HCT116 (cell line): ENCODE data around the gene CPED1. TPM values are rescaled to one million over a fixed set of nuclear protein-coding genes. Genes with fewer than 3 reads are reported as not detected.
A peak's percentile ranks its signal among the peaks of the same experiment; 100 is the strongest.

Experiments
- ATAC-seq: fragments of 200-7000 bp; cut with Tn5 transposase; 2 replicates; pipeline ENCODE4 v1.9.1; 2020; ENCODE audit warnings: mild to moderate bottlenecking, moderate library complexity
- BruUV-seq: library from RNA; stranded (reverse); fragments of 400-500 nt; replicated peaks from 2 replicates; lab custom pipeline; 2021; lab: Mats Ljungman, UMichigan
- CTCF ChIA-PET: fragments of 300-600 bp; sonication (Branson Sonifier 250); formaldehyde crosslinking; loops from one replicate; lab custom pipeline; 2021; ENCODE audit warnings: antibody characterized with exemption; lab: Charles Lee
- POLR2A ChIA-PET: fragments of 300-600, 350-600 bp; sonication (Branson Sonifier 250); formaldehyde crosslinking; loops from one replicate; lab custom pipeline; 2021; ENCODE audit warnings: antibody characterized with exemption; lab: Charles Lee
- RAD21 ChIA-PET, 2 experiments: fragments of 300-600 bp; sonication (Branson Sonifier 250); formaldehyde crosslinking; loops; one replicate each; lab custom pipeline; 2023; ENCODE audit warnings: low total read pairs in 2 of 2; ENCODE audit not compliant: uncharacterized antibody in 2 of 2, unreplicated experiment in 2 of 2, low non-redundant PET in 1 of 2; lab: Charles Lee
- DNase-seq: peaks from one replicate; pipeline ENCODE4 v3.0.0-alpha.2; 2010; ENCODE audit warnings: low read depth, low spot score
- H2AFZ ChIP-seq: fragments of 200-600 bp; shearing (Covaris generic), sonication (generic); 2 replicates; pipeline ENCODE4 v1.6.1; 2017; ENCODE audit warnings: low read depth, mixed run types, mixed read lengths, antibody characterized with exemption, low read length; ENCODE audit not compliant: poor library complexity, severe bottlenecking
- H3K27ac ChIP-seq: 2 replicates; pipeline ENCODE4 v1.5.1; 2012; ENCODE audit warnings: low read depth, low read length
- H3K27me3 ChIP-seq: fragments of 200-600 bp; sonication (generic); 2 replicates; pipeline ENCODE4 v1.6.1; 2016; ENCODE audit warnings: mixed run types, low read length, mixed read lengths; ENCODE audit not compliant: insufficient read depth
- H3K36me3 ChIP-seq, 2 experiments: fragments of 200-500 bp in 1 of 2; fragments of 200-600 bp in 1 of 2; sonication (Bioruptor generic) in 1 of 2; sonication (generic) in 1 of 2; 2 replicates each; pipeline versions ENCODE4 v1.5.1 to v1.6.1; 2014 to 2016; ENCODE audit warnings: low read length in 2 of 2, inconsistent platforms in 1 of 2, mixed read lengths in 1 of 2, mixed run types in 1 of 2; ENCODE audit not compliant: insufficient read depth in 2 of 2, control insufficient read depth in 1 of 2
- H3K4me1 ChIP-seq, 2 experiments: fragments of 200-600 bp in 1 of 2; sonication (generic) in 1 of 2; 2 replicates each; pipeline versions ENCODE4 v1.5.1 to v1.6.1; 2012 to 2017; ENCODE audit warnings: low read length in 2 of 2, inconsistent platforms in 1 of 2, mild to moderate bottlenecking in 1 of 2, mixed read lengths in 1 of 2, mixed run types in 1 of 2, moderate library complexity in 1 of 2; ENCODE audit not compliant: insufficient read depth in 2 of 2, control insufficient read depth in 1 of 2
- H3K4me2 ChIP-seq: fragments of 200-600 bp; sonication (generic); 2 replicates; pipeline ENCODE4 v1.6.1; 2017; ENCODE audit warnings: mixed run types, low read length, mixed read lengths
- H3K4me3 ChIP-seq, 2 experiments: fragments of 200-600 bp in 1 of 2; sonication (generic) in 1 of 2; replicated peaks in 1 of 2; 2 replicates each; pipeline ENCODE4 v1.5.1; 2011 to 2016; ENCODE audit warnings: low read length in 2 of 2, control low read depth in 1 of 2, low read depth in 1 of 2, mild to moderate bottlenecking in 1 of 2, mixed read lengths in 1 of 2, mixed run types in 1 of 2
- H3K79me2 ChIP-seq: fragments of 200-600 bp; sonication (generic); 2 replicates; pipeline ENCODE4 v1.6.1; 2017; ENCODE audit warnings: mild to moderate bottlenecking, mixed run types, low read length, moderate library complexity, mixed read lengths; ENCODE audit not compliant: insufficient read depth
- H3K9ac ChIP-seq: fragments of 200-600 bp; sonication (generic); 2 replicates; pipeline ENCODE4 v1.6.1; 2016; ENCODE audit warnings: low read length, mixed read lengths
- H3K9me2 ChIP-seq: fragments of 200-600 bp; sonication (generic), shearing (Covaris generic); 2 replicates; pipeline ENCODE4 v1.6.1; 2017; ENCODE audit warnings: mixed run types, mild to moderate bottlenecking, moderate library complexity; ENCODE audit not compliant: insufficient read depth
- H3K9me3 ChIP-seq, 2 experiments: fragments of 200-500 bp in 1 of 2; fragments of 200-600 bp in 1 of 2; sonication (Bioruptor generic) in 1 of 2; sonication (generic) in 1 of 2; 2 replicates each; pipeline ENCODE4 v1.6.1; 2014 to 2017; ENCODE audit warnings: low read length in 2 of 2, mixed read lengths in 2 of 2, inconsistent platforms in 1 of 2, low read depth in 1 of 2, mild to moderate bottlenecking in 1 of 2, mixed run types in 1 of 2, moderate library complexity in 1 of 2; ENCODE audit not compliant: control insufficient read depth in 1 of 2, insufficient read depth in 1 of 2
- H4K20me1 ChIP-seq: fragments of 200-600 bp; sonication (generic), shearing (Covaris generic); 2 replicates; pipeline ENCODE4 v1.6.1; 2017; ENCODE audit warnings: mixed run types, mild to moderate bottlenecking, moderate library complexity; ENCODE audit not compliant: insufficient read depth
- EGR1 ChIP-seq: IDR thresholded peaks from 2 replicates; pipeline ENCODE4 v1.6.1; 2012; ENCODE audit warnings: low read depth
- POLR2A ChIP-seq: IDR thresholded peaks from 2 replicates; pipeline ENCODE4 v1.7.0; 2011; ENCODE audit warnings: borderline replicate concordance; ENCODE audit not compliant: insufficient read depth, insufficient read length; ENCODE audit errors: extremely low read depth
- RAD21 ChIP-seq: IDR thresholded peaks from 2 replicates; pipeline ENCODE4 v1.6.1; 2012; ENCODE audit warnings: low read depth, mild to moderate bottlenecking
- SIN3A ChIP-seq: IDR thresholded peaks from 2 replicates; pipeline ENCODE4 v1.6.1; 2012; ENCODE audit warnings: low read depth
- SP1 ChIP-seq: IDR thresholded peaks from 2 replicates; pipeline ENCODE4 v1.6.1; 2012; ENCODE audit warnings: low read depth
- TCF7L2 ChIP-seq: IDR thresholded peaks from 2 replicates; pipeline ENCODE4 v1.7.0; 2011; ENCODE audit warnings: borderline replicate concordance, inconsistent platforms; ENCODE audit not compliant: insufficient read depth, insufficient read length; ENCODE audit errors: extremely low read depth
- intact Hi-C: fragments of 100-400 bp; cut with micrococcal nuclease; formaldehyde crosslinking; loops from 2 replicates; pipeline ENCODE4 v1.10.0; 2022
- total RNA-seq: library from RNA; stranded (reverse); gene quantifications from one replicate; pipeline ENCODE4 v1.2.1, GENCODE V29; 2021; ENCODE audit not compliant: unreplicated experiment
- TF ChIP-seq, protein P1 (sequence below): IDR thresholded peaks from 2 replicates; pipeline ENCODE4 v1.6.1; 2012
- TF ChIP-seq, protein P2 (sequence below), 3 experiments: fragments of 200-600 bp in 1 of 3; sonication (generic) in 1 of 3; IDR thresholded peaks in 2 of 3; conservative IDR thresholded peaks in 1 of 3; 2 replicates each; pipeline ENCODE4 v1.5.1; 2012 to 2017; ENCODE audit warnings: low read depth in 2 of 3, low read length in 2 of 3, antibody characterized with exemption in 1 of 3, borderline replicate concordance in 1 of 3, control low read depth in 1 of 3, mild to moderate bottlenecking in 1 of 3, mixed read lengths in 1 of 3, mixed run types in 1 of 3, moderate library complexity in 1 of 3; ENCODE audit not compliant: insufficient read depth in 1 of 3

The CPED1 gene
- total RNA-seq, 1 experiment from 2014 or later = 1.2 TPM

DNA sequence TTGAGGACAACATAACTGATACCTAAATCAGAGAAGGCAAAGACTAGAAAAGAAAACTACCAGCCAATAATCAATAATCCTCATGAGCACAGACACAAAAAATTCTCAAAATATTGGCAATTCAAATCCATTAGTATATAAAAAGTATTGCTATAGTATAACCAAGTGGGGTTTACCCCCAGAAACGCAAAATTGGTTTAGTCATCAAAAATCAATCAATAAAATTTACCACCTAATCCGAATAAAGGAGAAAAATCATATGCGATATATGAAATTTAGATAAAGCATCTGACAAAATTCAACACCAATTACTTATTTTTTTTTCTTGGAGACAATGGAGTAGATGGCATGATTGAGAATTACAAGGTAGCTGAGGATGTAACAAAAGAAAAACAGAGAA lies 49.2 kb upstream of the CPED1 start (continued):
- TF ChIP-seq SIN3A (no peak), SP1 (no peak), EGR1 (no peak), TCF7L2 (no peak)
- TF ChIP-seq, protein P1, sequence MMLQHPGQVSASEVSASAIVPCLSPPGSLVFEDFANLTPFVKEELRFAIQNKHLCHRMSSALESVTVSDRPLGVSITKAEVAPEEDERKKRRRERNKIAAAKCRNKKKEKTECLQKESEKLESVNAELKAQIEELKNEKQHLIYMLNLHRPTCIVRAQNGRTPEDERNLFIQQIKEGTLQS = no peak

DNA sequence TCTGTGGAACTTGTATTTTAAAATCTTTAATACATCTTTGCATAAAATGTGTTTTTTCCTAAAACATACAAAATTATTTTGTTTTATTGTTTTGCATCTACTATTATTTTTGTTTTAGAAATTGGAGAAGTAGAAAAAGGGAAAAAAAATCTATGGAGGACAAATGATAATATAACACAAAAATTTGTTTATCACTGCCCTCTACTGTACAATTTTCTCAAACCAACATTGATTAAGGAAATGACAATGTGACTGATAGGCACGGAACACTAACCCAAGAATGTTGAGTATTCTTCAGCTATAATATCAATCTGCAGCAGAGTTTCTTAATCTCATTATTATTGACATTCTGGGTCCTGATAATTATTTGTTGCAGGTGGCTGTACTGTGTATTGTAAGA lies 47.4 kb upstream of the CPED1 start:
- Histone ChIP-seq H3K79me2 (no peaks in the 10 kb centered on the region), H4K20me1 (no peaks in the 10 kb centered on the region), H3K4me2 (no peak overlapping the region), H3K9me2 (no peaks in the 10 kb centered on the region), H3K4me3 (no peak overlapping the region), H3K27me3 (no peaks in the 10 kb centered on the region), H3K27ac (no peak overlapping the region), H3K9me3 (no peaks in the 10 kb centered on the region), H3K4me1 (no peaks in the 10 kb centered on the region), H3K36me3 (no peaks in the 10 kb centered on the region), H3K9ac (no peak overlapping the region), H2AFZ (peak overlapping the region; percentile 51)
- intact Hi-C loops = loop anchor here (1.0 to 5.0 kb wide), 2 partner anchors 134 to 149 kb away; no protein-coding TSS in a partner anchor
- peak; percentile 61 for TF ChIP-seq RAD21
- TF ChIP-seq, protein P2, sequence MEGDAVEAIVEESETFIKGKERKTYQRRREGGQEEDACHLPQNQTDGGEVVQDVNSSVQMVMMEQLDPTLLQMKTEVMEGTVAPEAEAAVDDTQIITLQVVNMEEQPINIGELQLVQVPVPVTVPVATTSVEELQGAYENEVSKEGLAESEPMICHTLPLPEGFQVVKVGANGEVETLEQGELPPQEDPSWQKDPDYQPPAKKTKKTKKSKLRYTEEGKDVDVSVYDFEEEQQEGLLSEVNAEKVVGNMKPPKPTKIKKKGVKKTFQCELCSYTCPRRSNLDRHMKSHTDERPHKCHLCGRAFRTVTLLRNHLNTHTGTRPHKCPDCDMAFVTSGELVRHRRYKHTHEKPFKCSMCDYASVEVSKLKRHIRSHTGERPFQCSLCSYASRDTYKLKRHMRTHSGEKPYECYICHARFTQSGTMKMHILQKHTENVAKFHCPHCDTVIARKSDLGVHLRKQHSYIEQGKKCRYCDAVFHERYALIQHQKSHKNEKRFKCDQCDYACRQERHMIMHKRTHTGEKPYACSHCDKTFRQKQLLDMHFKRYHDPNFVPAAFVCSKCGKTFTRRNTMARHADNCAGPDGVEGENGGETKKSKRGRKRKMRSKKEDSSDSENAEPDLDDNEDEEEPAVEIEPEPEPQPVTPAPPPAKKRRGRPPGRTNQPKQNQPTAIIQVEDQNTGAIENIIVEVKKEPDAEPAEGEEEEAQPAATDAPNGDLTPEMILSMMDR (IDR thresholded peaks at IDR 0.05 in 2 of 3, conservative IDR thresholded peaks at IDR 0.05 in 1 of 3; ENCODE audit: borderline replicate concordance in 1 of 3, insufficient read depth in 1 of 3, low read depth in 2 of 3, low read length in 2 of 3) = peak in 2 of 3 experiments; percentile 42 to 46; a peak in 3 of 6 replicates
- no peak for TF ChIP-seq TCF7L2
- no peak for TF ChIP-seq POLR2A
- ChIA-PET CTCF (interaction anchor here (0.7 to 1.4 kb wide), 2 partner anchors 49 to 149 kb away, joined by 3 to 9 read pairs; no protein-coding TSS in a partner anchor), POLR2A (no interaction called here), RAD21 (no interaction called here)
- peak; percentile 72 for ATAC-seq
- peak; percentile 4 for DNase-seq
- BruUV-seq = no TSS peak
